Measurements from ENCODE around the gene FCN1. TPM values are rescaled to one million over a fixed set of nuclear protein-coding genes. Genes with fewer than 3 reads are reported as not detected.

FCN1 gene
- total RNA-seq, 1 donor from 2014 or later: not detected

DNA sequence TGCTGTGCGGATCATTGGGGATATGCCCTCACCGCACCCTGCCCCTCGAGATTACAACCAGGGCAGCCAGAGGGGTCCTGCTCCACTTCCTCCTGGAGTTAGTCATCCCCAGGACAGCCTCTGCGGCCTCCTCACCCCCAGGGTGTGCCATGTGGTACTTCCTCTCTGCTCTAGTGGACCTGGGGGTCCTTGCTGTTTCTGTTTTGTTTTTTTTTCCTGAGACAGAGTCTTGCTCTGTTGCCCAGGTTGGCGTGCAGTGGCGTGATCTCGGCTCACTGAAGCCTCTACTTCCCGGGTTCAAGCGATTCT lies 5.2 kb upstream of the FCN1 start:
- H3K27me3 Mint-ChIP-seq: peaks cover 17% of the 10 kb centered on the region
- H3K27ac Mint-ChIP-seq: no peak overlapping the region
- no peak for DNase-seq (ENCODE audit: low spot score, unreplicated experiment)
- no peaks in the 10 kb centered on the region for H3K4me1 Mint-ChIP-seq (ENCODE audit: low read depth)
- no peak for TF ChIP-seq CTCF (IDR thresholded peaks at IDR 0.05; ENCODE audit: unreplicated experiment)
- no peak overlapping the region for H3K4me3 Mint-ChIP-seq (ENCODE audit: low read depth)
- peaks cover 8% of the 10 kb centered on the region for H3K9me3 Mint-ChIP-seq (ENCODE audit: low read depth)
- H3K36me3 Mint-ChIP-seq (ENCODE audit: insufficient read depth): no peaks in the 10 kb centered on the region

DNA sequence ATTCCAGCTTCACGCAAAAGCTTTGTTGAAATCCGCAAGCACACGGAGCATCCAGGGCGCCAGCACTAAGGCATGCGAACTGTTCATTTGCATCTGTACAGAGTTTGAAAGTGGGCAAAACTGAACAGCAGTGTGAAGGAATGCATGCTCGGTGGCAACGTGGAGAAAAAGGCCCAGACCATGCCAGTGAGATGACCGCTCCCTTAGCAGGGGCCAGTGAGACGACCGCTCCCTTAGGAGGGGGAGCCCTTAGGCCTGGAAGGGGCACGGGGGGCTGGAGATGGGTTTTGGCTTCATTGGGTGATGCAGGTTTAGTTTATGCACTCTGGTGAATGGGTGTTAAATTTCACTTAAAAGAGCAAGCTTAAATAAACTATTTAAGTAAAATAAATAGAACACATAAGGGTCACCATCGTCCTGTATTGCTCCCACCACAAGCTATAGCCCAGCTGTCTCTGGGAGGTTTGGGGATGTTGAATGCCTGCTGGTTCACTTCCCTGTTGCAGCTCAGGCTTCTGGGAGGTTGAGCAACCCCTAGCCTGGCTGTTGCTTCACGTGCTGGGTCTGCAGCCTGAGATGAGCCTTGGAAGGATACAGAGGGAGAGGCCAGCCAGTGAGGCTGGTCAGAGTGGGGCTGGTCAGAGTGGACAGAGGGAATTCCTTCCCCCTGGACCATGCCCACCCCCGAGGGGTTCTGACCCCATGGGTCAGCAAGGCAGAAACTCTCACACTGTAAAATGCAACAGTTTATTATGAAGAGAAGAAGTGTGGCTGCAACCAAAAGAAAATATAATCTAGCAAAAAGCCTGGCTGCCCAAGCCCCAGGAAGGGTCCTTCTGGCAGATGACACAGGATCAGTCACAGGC lies 4.6 kb upstream of the FCN1 start:
- no peaks in the 10 kb centered on the region for H3K36me3 Mint-ChIP-seq (ENCODE audit: insufficient read depth)
- H3K4me3 Mint-ChIP-seq (ENCODE audit: low read depth): no peak overlapping the region
- H3K27ac Mint-ChIP-seq: no peak overlapping the region
- no peak for DNase-seq (ENCODE audit: low spot score, unreplicated experiment)
- no peaks in the 10 kb centered on the region for H3K4me1 Mint-ChIP-seq (ENCODE audit: low read depth)
- H3K27me3 Mint-ChIP-seq: peaks cover 20% of the 10 kb centered on the region
- no peak for TF ChIP-seq CTCF (IDR thresholded peaks at IDR 0.05; ENCODE audit: unreplicated experiment)
- peaks cover 8% of the 10 kb centered on the region for H3K9me3 Mint-ChIP-seq (ENCODE audit: low read depth)

DNA sequence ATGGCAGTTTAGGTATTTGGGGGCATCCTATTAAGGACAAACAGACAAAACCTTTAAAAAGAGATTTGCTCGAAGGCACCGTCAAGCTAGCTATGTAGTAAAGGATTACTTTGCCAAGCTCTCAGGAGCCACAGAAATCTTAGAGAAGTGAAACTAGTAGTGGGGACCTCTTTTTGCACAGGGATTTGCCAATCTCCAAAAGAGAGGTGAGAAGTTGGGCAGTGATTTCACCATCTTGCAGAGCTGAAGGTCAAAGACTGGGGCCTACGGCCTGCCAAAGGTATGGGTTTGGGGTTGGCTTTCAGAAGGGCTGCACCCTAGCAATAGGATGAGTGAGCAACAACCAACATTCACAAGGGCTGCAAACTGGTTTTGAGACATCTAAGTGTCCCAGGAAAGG lies 1.6 kb upstream of the FCN1 start:
- no peaks in the 10 kb centered on the region for H3K36me3 Mint-ChIP-seq (ENCODE audit: insufficient read depth)
- H3K4me1 Mint-ChIP-seq (ENCODE audit: low read depth): no peaks in the 10 kb centered on the region
- H3K4me3 Mint-ChIP-seq (ENCODE audit: low read depth): no peak overlapping the region
- peaks cover 22% of the 10 kb centered on the region for H3K27me3 Mint-ChIP-seq
- no peak for TF ChIP-seq CTCF (IDR thresholded peaks at IDR 0.05; ENCODE audit: unreplicated experiment)
- H3K9me3 Mint-ChIP-seq (ENCODE audit: low read depth): peaks cover 8% of the 10 kb centered on the region
- H3K27ac Mint-ChIP-seq: no peak overlapping the region
- no peak for DNase-seq (ENCODE audit: low spot score, unreplicated experiment)

DNA sequence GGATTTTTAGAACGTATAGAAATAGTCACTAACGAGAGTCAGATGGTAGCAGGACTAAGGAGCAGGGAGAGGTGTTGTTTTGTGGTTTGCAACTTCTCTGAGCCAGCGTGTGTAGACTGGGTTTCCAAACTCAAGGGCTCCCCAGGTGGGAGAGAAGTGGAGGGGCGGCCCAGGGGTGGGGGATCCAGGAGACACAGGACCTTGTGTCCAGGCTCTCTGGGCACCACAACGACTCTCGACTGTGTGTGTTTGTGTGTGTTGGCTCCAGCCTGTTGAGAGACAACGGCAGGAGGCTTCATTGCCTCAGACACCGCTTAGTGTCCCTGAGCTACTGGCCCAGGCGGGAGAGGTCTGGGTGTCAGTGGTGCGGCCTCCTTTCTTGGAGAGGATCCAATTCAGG lies 934 bp upstream of the FCN1 start:
- Mint-ChIP-seq H3K36me3 (ENCODE audit: insufficient read depth) (no peaks in the 10 kb centered on the region), H3K9me3 (ENCODE audit: low read depth) (peaks cover 8% of the 10 kb centered on the region), H3K27ac (no peak overlapping the region), H3K27me3 (peaks cover 22% of the 10 kb centered on the region), H3K4me3 (ENCODE audit: low read depth) (no peak overlapping the region), H3K4me1 (ENCODE audit: low read depth) (no peaks in the 10 kb centered on the region)
- DNase-seq (ENCODE audit: low spot score, unreplicated experiment): no peak
- TF ChIP-seq CTCF (IDR thresholded peaks at IDR 0.05; ENCODE audit: unreplicated experiment): no peak

DNA sequence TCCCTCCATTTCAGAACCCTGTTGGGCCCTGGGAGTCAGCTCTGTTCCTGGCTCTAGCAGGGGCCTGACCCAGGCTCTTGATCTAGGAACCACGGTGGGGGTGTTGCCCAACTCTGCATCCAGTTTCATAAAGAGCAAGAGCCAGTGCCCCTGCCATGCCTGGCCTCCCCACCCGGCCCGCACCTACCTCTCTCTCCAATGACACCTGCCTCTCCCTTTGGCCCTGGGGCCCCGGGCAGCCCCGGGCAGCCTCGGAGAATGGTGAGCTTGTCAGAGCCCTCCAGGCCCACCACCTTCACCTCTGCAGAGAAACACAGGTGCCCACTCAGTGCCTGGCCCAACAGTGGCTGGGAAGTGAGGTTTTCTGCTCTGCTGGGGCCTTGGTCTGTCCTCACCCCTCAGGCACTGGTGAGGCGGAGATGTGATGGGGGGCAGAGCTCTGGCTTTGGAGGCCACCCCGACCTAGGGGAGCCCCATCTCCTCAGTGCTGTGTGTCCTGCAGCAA lies 1.5 kb downstream of the FCN1 start:
- no peak overlapping the region for H3K27ac Mint-ChIP-seq
- peaks cover 8% of the 10 kb centered on the region for H3K9me3 Mint-ChIP-seq (ENCODE audit: low read depth)
- no peaks in the 10 kb centered on the region for H3K36me3 Mint-ChIP-seq (ENCODE audit: insufficient read depth)
- no peak for DNase-seq (ENCODE audit: low spot score, unreplicated experiment)
- TF ChIP-seq CTCF (IDR thresholded peaks at IDR 0.05; ENCODE audit: unreplicated experiment): no peak
- no peak overlapping the region for H3K4me3 Mint-ChIP-seq (ENCODE audit: low read depth)
- H3K27me3 Mint-ChIP-seq: peaks cover 17% of the 10 kb centered on the region
- H3K4me1 Mint-ChIP-seq (ENCODE audit: low read depth): no peaks in the 10 kb centered on the region
